Kidney (tissue), 14 donors: ENCODE measurements around the gene C14orf132. TPM values are rescaled to one million over a fixed set of nuclear protein-coding genes. Genes with fewer than 3 reads are reported as not detected.
"Not testable (repeated sequence)": the region's sequence is repeated elsewhere in the genome, so short reads cannot be mapped to it uniquely, and the experiment has no call there.

Experiments
- DNase-seq, 5 donors: peaks; one replicate each; pipeline ENCODE4 v3.0.0-alpha.2; 2013 to 2020
- FAIRE-seq: peaks from 2 replicates; lab custom pipeline; 2012; peaks lifted over from hg19 to GRCh38; lab: Jason Lieb, UNC
- H3K27ac ChIP-seq, 2 donors: one replicate each; pipeline ENCODE4 v1.7.0; 2013; ENCODE audit warnings: low read depth in 2 of 2, low read length in 2 of 2, inconsistent platforms in 1 of 2
- H3K27me3 ChIP-seq: one replicate; pipeline ENCODE4 v1.7.1; 2013; ENCODE audit warnings: low read length, inconsistent platforms; ENCODE audit not compliant: control insufficient read depth, insufficient read depth
- H3K36me3 ChIP-seq, 3 donors: one replicate each; pipeline versions ENCODE4 v1.7.0 to v1.7.1; 2013; ENCODE audit warnings: low read length in 3 of 3, control low read depth in 1 of 3, inconsistent platforms in 1 of 3; ENCODE audit not compliant: insufficient read depth in 3 of 3, control insufficient read depth in 2 of 3
- H3K4me1 ChIP-seq, 3 donors: one replicate each; pipeline versions ENCODE4 v1.7.0 to v1.7.1; 2013; ENCODE audit warnings: low read length in 3 of 3, inconsistent platforms in 1 of 3, low read depth in 1 of 3; ENCODE audit not compliant: control insufficient read depth in 2 of 3, insufficient read depth in 2 of 3
- H3K4me3 ChIP-seq, 3 donors: one replicate each; pipeline versions ENCODE4 v1.7.0 to v1.8.1; 2013; ENCODE audit warnings: low read length in 3 of 3, control low read depth in 1 of 3, inconsistent platforms in 1 of 3
- H3K9ac ChIP-seq, 3 donors: one replicate each; pipeline versions ENCODE4 v1.7.0 to v1.7.1; 2013; ENCODE audit warnings: low read length in 3 of 3, control low read depth in 1 of 3, inconsistent platforms in 1 of 3
- H3K9me3 ChIP-seq, 3 donors: one replicate each; pipeline versions ENCODE4 v1.7.0 to v1.7.1; 2013; ENCODE audit warnings: low read length in 3 of 3, control low read depth in 1 of 3, inconsistent platforms in 1 of 3; ENCODE audit not compliant: control insufficient read depth in 2 of 3, insufficient read depth in 1 of 3
- intact Hi-C: fragments of 100-400 bp; cut with DNase I; formaldehyde crosslinking; loops from one replicate; pipeline ENCODE4 v1.11.1; 2022
- polyA plus RNA-seq: library from polyadenylated mRNA; stranded (reverse); fragments of 350-450 nt; fragmentation: Illumina TruSeq; extraction: RNeasy Lipid Tissue Mini Kit (QIAGEN cat#74804); gene quantifications from one replicate; pipeline ENCODE4 v1.2.3, GENCODE V29; 2014; ENCODE audit warnings: low read depth, low replicate concordance; ENCODE audit not compliant: insufficient read depth
- total RNA-seq: library from RNA; stranded (reverse); fragmentation: NEBNext Ultra II Directional; extraction: Animal tissue kit (Norgen Biotek cat#: 25700); gene quantifications from one replicate; pipeline ENCODE4 v1.2.1, GENCODE V29; 2021
- TF ChIP-seq, protein P1 (sequence below): IDR thresholded peaks from 3 replicates; pipeline ENCODE4 v1.5.1; 2012; ENCODE audit warnings: mild to moderate bottlenecking, moderate library complexity, borderline replicate concordance; ENCODE audit not compliant: insufficient read depth; ENCODE audit errors: extremely low read depth
- donor health status: control.
- donor health status: control.
- donor health status: control.
- donor health status: control.
- donor health status: control.
- donor health status: DM: yes; HTN: yes; CAD: no.
- donor health status: Normal renal cell carcinoma (clear cell type).

Gene C14orf132
- total and polyA plus RNA-seq, 2 donors from 2014 or later = 6.0 to 17.5 TPM

DNA sequence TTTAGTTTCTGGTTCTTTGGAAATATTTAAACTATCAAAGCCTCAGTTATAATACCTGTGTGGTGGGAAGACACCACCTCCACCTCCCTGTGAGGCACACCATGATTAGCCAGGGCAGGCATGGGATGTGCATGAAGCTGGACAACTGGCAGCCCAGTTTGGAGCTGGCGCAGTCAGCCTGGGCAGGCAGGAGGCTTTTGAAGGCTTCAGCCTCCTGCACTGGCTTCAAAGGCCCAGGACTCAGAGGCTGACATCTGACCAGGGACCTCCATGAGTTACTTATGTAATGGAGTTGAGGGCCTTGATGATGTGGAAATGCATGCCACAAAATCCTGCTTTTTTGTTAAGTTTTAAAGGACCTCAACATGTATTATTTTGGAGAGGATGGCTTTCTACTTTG is 30.3 kb downstream of the C14orf132 start:
- FAIRE-seq (no peak), DNase-seq (peak in 1 of 5 donors; percentile 11)
- H3K27ac ChIP-seq = no peak overlapping the region
- no peaks in the 10 kb centered on the region for H3K27me3 ChIP-seq
- no peaks in the 10 kb centered on the region for H3K4me1 ChIP-seq
- intact Hi-C loops = no loop called here
- H3K9me3 ChIP-seq = no peaks in the 10 kb centered on the region
- no peak overlapping the region for H3K4me3 ChIP-seq
- TF ChIP-seq, protein P1, sequence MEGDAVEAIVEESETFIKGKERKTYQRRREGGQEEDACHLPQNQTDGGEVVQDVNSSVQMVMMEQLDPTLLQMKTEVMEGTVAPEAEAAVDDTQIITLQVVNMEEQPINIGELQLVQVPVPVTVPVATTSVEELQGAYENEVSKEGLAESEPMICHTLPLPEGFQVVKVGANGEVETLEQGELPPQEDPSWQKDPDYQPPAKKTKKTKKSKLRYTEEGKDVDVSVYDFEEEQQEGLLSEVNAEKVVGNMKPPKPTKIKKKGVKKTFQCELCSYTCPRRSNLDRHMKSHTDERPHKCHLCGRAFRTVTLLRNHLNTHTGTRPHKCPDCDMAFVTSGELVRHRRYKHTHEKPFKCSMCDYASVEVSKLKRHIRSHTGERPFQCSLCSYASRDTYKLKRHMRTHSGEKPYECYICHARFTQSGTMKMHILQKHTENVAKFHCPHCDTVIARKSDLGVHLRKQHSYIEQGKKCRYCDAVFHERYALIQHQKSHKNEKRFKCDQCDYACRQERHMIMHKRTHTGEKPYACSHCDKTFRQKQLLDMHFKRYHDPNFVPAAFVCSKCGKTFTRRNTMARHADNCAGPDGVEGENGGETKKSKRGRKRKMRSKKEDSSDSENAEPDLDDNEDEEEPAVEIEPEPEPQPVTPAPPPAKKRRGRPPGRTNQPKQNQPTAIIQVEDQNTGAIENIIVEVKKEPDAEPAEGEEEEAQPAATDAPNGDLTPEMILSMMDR = no peak
- H3K9ac ChIP-seq = no peak overlapping the region
- H3K36me3 ChIP-seq = no peaks in the 10 kb centered on the region

DNA sequence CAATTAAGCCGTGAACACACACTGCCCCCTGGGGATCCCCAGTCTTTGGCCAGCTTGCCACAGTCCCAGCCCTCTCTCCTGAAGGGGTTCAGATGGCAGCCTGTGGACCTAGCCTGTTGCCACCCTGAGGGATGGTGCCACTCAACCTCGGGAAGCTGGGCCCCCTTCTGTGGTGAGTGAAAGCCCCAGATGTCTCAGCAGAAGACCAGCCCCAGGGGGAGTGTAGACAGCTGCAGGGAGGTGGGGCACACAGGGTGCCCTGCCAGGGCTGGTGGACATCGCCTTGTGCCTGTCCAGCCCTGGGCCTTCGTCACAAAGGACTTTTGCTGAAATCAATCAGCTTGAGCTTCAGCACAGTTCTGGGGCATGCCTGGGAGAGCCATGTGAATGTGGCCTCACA is 32.4 kb downstream of the C14orf132 start:
- Histone ChIP-seq H3K27ac (no peak overlapping the region), H3K4me1 (no peaks in the 10 kb centered on the region), H3K9ac (no peak overlapping the region), H3K36me3 (no peaks in the 10 kb centered on the region), H3K4me3 (no peak overlapping the region), H3K9me3 (no peaks in the 10 kb centered on the region), H3K27me3 (no peaks in the 10 kb centered on the region)
- intact Hi-C loops = no loop called here
- FAIRE-seq = no peak
- TF ChIP-seq, protein P1 = no peak
- no peak for DNase-seq

DNA sequence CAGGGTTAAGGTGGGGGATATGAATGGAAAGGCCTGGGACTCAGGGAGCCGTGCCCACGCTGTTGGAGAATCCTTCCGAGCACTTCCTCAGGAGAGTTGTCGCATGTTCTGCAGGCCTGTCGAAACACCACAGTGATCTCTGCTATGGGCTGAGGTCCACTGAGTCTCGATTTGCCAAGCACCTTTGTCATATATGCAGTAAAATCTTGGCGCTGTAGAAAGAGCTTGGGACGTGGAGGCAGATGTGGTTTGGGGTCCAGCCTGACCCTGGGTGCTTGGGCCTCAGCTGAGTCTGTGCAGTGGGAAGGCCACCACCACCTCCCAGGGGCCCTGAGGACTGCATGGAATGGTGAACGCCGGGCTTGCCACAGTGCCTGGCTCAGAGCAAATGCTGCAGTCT is 32.9 kb downstream of the C14orf132 start:
- H3K27me3 ChIP-seq = no peaks in the 10 kb centered on the region
- TF ChIP-seq, protein P1 = no peak
- peak in 1 of 5 donors; percentile 11 for DNase-seq
- no peaks in the 10 kb centered on the region for H3K9me3 ChIP-seq
- intact Hi-C loops = no loop called here
- no peak overlapping the region for H3K27ac ChIP-seq
- no peak overlapping the region for H3K4me3 ChIP-seq
- H3K36me3 ChIP-seq = no peaks in the 10 kb centered on the region
- no peak for FAIRE-seq
- no peaks in the 10 kb centered on the region for H3K4me1 ChIP-seq
- no peak overlapping the region for H3K9ac ChIP-seq

DNA sequence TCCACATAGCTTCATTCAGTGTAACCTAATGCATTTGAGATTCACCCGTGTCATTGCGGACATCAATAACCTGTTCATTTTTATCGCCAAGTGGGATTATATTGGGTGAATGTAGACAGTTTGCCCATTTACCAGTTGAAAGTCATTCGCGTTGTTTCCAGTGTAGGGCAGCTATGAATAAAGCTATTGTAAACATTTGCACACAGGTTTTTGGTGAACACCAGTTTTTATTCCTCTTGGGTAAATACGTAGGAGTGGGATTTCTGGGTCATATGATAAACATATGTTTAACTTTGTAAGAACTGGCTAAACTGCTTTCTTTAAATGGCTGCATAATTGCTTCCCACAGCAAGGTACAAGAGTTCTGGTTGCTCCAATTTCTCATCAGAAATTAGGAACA is 33.6 kb downstream of the C14orf132 start:
- TF ChIP-seq, protein P1 = no peak
- Histone ChIP-seq H3K9ac (no peak overlapping the region), H3K4me3 (no peak overlapping the region), H3K4me1 (no peaks in the 10 kb centered on the region), H3K9me3 (no peaks in the 10 kb centered on the region), H3K27me3 (no peaks in the 10 kb centered on the region), H3K36me3 (no peaks in the 10 kb centered on the region), H3K27ac (no peak overlapping the region)
- FAIRE-seq = no peak
- peak in 1 of 5 donors; percentile 6 for DNase-seq
- intact Hi-C loops = no loop called here

DNA sequence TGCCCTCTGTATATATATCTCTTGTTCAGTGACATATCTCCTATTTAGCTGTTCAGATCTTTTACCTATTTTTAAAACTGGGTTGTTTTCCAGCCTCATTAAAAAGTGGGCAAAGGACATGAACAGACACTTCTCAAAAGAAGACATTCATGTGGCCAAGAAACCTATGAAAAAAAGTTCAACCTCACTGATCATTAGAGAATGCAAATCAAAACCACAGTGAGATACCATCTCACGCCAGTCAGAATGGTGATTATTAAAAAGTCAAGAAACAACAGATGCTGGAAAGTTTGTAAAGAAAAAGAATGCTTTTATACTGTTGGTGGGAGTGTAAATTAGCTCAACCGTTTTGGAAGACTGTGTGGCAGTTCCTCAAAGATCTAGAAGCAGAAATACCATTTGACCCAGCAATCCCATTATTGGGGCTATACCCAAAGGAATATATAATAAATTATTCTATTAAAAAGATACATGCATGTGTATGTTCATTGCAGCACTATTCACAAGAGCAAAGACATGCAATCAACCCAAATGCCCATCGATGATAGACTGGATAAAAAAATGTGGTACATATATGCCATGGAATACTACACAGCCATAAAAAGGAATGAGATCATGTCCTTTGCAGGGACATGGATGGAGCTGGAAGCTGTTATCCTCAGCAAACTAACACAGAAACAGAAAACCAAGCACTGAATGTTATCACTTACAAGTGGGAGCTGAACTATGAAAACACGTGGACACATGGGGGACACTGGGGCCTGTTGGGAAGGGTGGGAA is 34.3 kb downstream of the C14orf132 start:
- FAIRE-seq, H3K27ac ChIP-seq, H3K4me1 ChIP-seq, H3K4me3 ChIP-seq, intact Hi-C loops, DNase-seq, H3K9ac ChIP-seq, H3K9me3 ChIP-seq, H3K27me3 ChIP-seq, H3K36me3 ChIP-seq: not testable (repeated sequence)
